HG02885 (cell line): ENCODE measurements around the gene SAC3D1.

ENCODE experiments used
- ATAC-seq: cut with Tn5 transposase; IDR thresholded peaks from one replicate; pipeline ENCODE4 v1.9.1; 2021; ENCODE audit warnings: mild to moderate bottlenecking; ENCODE audit not compliant: unreplicated experiment, poor library complexity

SAC3D1 gene

GRCh38 chr11:65058419-65059054 is 17.5 kb downstream of the SAC3D1 start, which contains the start of gene NAALADL1:
Gene NAALADL1 (minus strand): TSS chr11:65058553. CDS start chr11:65058521, 32 bp downstream.
- ATAC-seq = no peak

- no peak for ATAC-seq
These were observed 18.5 kb downstream of the SAC3D1 start for GRCh38 chr11:65059523-65059922.

GRCh38 chr11:65059959-65060824 is 19.2 kb downstream of the SAC3D1 start:
- no peak for ATAC-seq

- no peak for ATAC-seq
These were observed 20.0 kb downstream of the SAC3D1 start for GRCh38 chr11:65060913-65061408.

- ATAC-seq = no peak
These were observed 22.5 kb downstream of the SAC3D1 start for GRCh38 chr11:65063532-65063931.

GRCh38 chr11:65064847-65065240 is 23.8 kb downstream of the SAC3D1 start:
- no peak for ATAC-seq

GRCh38 chr11:65065851-65066250 is 24.8 kb downstream of the SAC3D1 start:
- ATAC-seq = no peak

- ATAC-seq = no peak
These were observed 25.3 kb downstream of the SAC3D1 start for GRCh38 chr11:65066315-65066714.

GRCh38 chr11:65066805-65067291 is 25.8 kb downstream of the SAC3D1 start:
- ATAC-seq = no peak

GRCh38 chr11:65067446-65067845 is 26.4 kb downstream of the SAC3D1 start:
- ATAC-seq = no peak

GRCh38 chr11:65069217-65069616 is 28.2 kb downstream of the SAC3D1 start:
- ATAC-seq = no peak

- no peak for ATAC-seq
These were observed 31.1 kb downstream of the SAC3D1 start for GRCh38 chr11:65071907-65072630.

- ATAC-seq = no peak
These were observed 31.6 kb downstream of the SAC3D1 start for GRCh38 chr11:65072631-65072966.

GRCh38 chr11:65077451-65077850 is 36.4 kb downstream of the SAC3D1 start:
- ATAC-seq = no peak

GRCh38 chr11:65078151-65078550 is 37.1 kb downstream of the SAC3D1 start:
- ATAC-seq = peak; percentile 54

- ATAC-seq = no peak
These were observed 37.9 kb downstream of the SAC3D1 start for GRCh38 chr11:65078786-65079342.

GRCh38 chr11:65083134-65083833 is 42.3 kb downstream of the SAC3D1 start:
- peak; percentile 13 for ATAC-seq

GRCh38 chr11:65083834-65084597 is 43.0 kb downstream of the SAC3D1 start, which contains the start of the genes CDCA5 and ZFPL1:
Gene CDCA5 (minus strand): TSS chr11:65084040. CDS start chr11:65083978, 62 bp downstream.
Gene ZFPL1 (plus strand): TSS chr11:65084222. CDS start chr11:65084699, 477 bp downstream.
- peak; percentile 91 for ATAC-seq
